Stimulated activated CD8-positive, alpha-beta memory T cell treated with anti-CD3 and anti-CD28 coated beads, Interleukin-7, amount 100 ng/mL, for 24 hours (primary cell): ENCODE measurements around the gene RERE.
"Not testable (repeated sequence)": the region's sequence is repeated elsewhere in the genome, so short reads cannot be mapped to it uniquely, and the experiment has no call there.

Experiments used
- DNase-seq: peaks from one replicate; pipeline ENCODE4 v3.0.0-alpha.2; 2020; ENCODE audit warnings: low read depth

Gene RERE

GRCh38 chr1:8512504-8512903, 304.9 kb downstream of the RERE start:
- no peak for DNase-seq

- no peak for DNase-seq
These were observed 307.2 kb downstream of the RERE start for GRCh38 chr1:8510041-8510823.

GRCh38 chr1:8509579-8509978, 307.9 kb downstream of the RERE start:
- DNase-seq = no peak

- no peak for DNase-seq
These were observed 310.3 kb downstream of the RERE start for GRCh38 chr1:8506995-8507615.

GRCh38 chr1:8506456-8506855, 311.0 kb downstream of the RERE start:
- no peak for DNase-seq

GRCh38 chr1:8503842-8504241, 313.6 kb downstream of the RERE start:
- no peak for DNase-seq

- DNase-seq = not testable (repeated sequence)
These were observed 314.5 kb downstream of the RERE start for GRCh38 chr1:8502949-8503348.

GRCh38 chr1:8497210-8497819, 320.1 kb downstream of the RERE start:
- no peak for DNase-seq

GRCh38 chr1:8496473-8496872, 321.0 kb downstream of the RERE start:
- DNase-seq = no peak

GRCh38 chr1:8495928-8496401, 321.5 kb downstream of the RERE start:
- DNase-seq = no peak

GRCh38 chr1:8494681-8495080, 322.8 kb downstream of the RERE start:
- no peak for DNase-seq

- no peak for DNase-seq
These were observed 323.4 kb downstream of the RERE start for GRCh38 chr1:8493916-8494540.

- DNase-seq = no peak
These were observed 330.2 kb downstream of the RERE start for GRCh38 chr1:8487249-8487648.

GRCh38 chr1:8486047-8486446, 331.4 kb downstream of the RERE start:
- DNase-seq = no peak

- no peak for DNase-seq
These were observed 333.9 kb downstream of the RERE start for GRCh38 chr1:8483586-8483985.

GRCh38 chr1:8482979-8483381, 334.5 kb downstream of the RERE start:
- DNase-seq = no peak

- DNase-seq = no peak
These were observed 335.6 kb downstream of the RERE start for GRCh38 chr1:8481650-8482380.

GRCh38 chr1:8478566-8478965, 338.9 kb downstream of the RERE start:
- DNase-seq = no peak

GRCh38 chr1:8477983-8478362, 339.5 kb downstream of the RERE start:
- DNase-seq = no peak

GRCh38 chr1:8477166-8477982, 340.1 kb downstream of the RERE start:
- no peak for DNase-seq

- DNase-seq = no peak
These were observed 341.4 kb downstream of the RERE start for GRCh38 chr1:8476006-8476405.
